Measurements from ENCODE around the gene CAPN15.

The CAPN15 gene

DNA sequence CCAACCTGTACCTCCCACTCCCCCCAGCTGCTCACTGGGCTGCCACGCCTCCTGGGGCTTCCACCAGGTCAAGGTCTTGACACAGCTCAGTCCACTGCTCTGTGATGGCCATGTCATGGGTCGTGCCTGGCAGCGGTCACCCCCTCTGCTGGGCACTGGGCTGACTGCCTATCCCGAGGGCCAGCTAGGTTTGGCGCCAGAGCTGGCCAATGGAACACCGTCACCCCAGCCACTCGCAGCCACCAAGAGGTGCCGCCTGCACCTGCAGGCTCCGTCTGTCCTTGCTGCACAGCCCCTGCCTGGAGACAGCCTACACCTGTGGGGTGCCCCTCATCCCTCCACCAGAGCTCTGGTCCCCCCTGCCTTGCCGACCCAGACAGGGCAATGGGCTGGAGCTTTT is 57.8 kb downstream of the CAPN15 start:
- TF ChIP-seq, protein P1, sequence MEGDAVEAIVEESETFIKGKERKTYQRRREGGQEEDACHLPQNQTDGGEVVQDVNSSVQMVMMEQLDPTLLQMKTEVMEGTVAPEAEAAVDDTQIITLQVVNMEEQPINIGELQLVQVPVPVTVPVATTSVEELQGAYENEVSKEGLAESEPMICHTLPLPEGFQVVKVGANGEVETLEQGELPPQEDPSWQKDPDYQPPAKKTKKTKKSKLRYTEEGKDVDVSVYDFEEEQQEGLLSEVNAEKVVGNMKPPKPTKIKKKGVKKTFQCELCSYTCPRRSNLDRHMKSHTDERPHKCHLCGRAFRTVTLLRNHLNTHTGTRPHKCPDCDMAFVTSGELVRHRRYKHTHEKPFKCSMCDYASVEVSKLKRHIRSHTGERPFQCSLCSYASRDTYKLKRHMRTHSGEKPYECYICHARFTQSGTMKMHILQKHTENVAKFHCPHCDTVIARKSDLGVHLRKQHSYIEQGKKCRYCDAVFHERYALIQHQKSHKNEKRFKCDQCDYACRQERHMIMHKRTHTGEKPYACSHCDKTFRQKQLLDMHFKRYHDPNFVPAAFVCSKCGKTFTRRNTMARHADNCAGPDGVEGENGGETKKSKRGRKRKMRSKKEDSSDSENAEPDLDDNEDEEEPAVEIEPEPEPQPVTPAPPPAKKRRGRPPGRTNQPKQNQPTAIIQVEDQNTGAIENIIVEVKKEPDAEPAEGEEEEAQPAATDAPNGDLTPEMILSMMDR (IDR thresholded peaks at IDR 0.05; ENCODE audit: extremely low read depth, insufficient read depth, missing control alignments), result no peak
- in situ Hi-C loops (cut with MboI; ENCODE audit: low pct_unique_long_range_greater_than_20kb, low sequenced_read_pairs, unreplicated experiment), result no loop called here
- DNase-seq (ENCODE audit: low spot score), result no peak

DNA sequence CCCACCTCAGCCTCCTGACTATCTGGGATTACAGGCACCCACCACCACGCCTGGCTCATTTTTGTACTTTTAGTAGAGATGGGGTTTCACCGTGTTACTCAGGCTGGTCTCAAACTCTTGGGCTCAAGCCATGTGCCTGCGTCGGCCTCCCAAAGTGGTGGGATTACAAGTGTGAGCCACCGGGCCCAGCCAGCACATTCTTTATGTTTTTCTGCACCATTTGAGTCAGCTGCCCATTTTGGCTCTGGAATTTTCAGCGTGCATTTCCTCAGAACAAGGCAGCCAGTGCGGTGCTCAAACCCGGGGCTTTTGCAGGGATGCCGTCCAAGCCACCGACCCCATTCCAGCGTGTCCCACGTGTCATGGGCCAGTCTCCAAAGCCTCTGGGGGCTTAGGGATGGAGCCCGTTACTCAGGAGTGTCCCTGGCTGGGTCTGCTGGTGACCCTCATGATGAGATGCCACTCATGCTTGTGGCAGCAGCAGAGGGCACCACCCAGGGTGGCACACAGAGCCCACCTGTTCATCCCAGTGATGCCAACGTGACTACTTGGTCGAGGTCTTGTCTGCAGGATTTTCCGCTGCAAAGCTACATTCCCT is 58.6 kb downstream of the CAPN15 start:
- TF ChIP-seq, protein P1 (IDR thresholded peaks at IDR 0.05; ENCODE audit: extremely low read depth, insufficient read depth, missing control alignments), result no peak
- in situ Hi-C loops (cut with MboI; ENCODE audit: low pct_unique_long_range_greater_than_20kb, low sequenced_read_pairs, unreplicated experiment), result no loop called here
- no peak for DNase-seq (ENCODE audit: low spot score)

DNA sequence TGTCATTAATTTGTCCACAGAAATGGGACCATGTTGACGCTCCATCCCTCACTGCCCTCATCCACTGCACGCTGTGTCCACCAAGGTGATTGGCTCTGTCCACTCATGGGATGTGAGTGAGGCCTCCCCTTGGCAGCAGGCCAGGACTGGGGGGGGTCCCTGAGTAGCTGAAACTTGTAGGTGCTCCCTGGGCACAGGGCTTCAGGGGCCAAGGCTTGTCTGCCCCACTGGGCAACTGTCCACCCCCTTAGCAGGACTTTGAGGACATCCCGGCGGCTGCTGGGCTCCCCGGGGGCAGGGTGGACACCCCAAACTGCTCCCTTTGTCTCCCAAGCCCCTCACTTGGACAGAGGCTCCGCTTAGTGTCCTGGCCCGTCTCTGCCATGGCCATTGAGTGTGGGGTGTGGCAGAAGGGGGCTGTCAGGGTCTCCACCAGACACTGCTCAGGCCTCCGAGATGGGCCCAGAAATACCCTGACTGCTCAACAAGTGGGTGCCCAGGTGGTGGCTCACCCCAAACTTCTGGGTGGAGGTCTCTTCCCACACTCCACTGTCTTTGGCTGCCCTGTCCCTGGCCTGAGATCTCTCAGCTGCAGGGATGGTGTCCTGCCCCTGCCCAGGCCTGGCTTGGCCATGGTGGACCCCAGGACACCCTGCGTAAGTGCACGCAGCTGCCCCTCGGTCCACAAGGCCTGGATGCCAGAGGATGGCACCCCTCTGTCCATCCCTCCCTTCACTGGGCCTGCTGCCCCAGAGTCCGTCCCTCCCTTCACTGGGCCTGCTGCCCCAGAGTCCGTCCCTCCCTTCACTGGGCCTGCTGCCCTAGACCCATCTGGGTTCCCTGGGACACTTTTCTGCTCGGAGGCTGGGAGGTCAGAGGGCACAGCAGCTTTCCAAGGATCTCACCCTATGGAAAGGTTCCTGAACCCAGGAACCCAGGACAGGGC is 59.4 kb downstream of the CAPN15 start:
- in situ Hi-C loops (cut with MboI; ENCODE audit: low pct_unique_long_range_greater_than_20kb, low sequenced_read_pairs, unreplicated experiment), result no loop called here
- no peak for DNase-seq (ENCODE audit: low spot score)
- TF ChIP-seq, protein P1 (IDR thresholded peaks at IDR 0.05; ENCODE audit: extremely low read depth, insufficient read depth, missing control alignments), result no peak

DNA sequence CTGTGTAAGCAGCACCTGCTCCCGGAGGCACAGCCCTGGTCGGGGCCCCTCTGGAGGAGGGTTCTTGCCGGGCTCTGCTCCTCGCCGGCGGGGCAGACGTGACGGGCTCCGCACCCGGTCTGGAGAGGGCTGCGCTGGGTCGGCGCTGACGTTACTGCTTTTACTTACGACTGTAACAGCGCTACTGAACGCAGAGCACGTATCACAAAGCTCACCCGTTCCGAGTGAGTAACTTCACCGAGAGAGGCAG is 61.1 kb downstream of the CAPN15 start:
- TF ChIP-seq, protein P1 (IDR thresholded peaks at IDR 0.05; ENCODE audit: extremely low read depth, insufficient read depth, missing control alignments), result no peak
- DNase-seq (ENCODE audit: low spot score), result no peak
- in situ Hi-C loops (cut with MboI; ENCODE audit: low pct_unique_long_range_greater_than_20kb, low sequenced_read_pairs, unreplicated experiment), result no loop called here

DNA sequence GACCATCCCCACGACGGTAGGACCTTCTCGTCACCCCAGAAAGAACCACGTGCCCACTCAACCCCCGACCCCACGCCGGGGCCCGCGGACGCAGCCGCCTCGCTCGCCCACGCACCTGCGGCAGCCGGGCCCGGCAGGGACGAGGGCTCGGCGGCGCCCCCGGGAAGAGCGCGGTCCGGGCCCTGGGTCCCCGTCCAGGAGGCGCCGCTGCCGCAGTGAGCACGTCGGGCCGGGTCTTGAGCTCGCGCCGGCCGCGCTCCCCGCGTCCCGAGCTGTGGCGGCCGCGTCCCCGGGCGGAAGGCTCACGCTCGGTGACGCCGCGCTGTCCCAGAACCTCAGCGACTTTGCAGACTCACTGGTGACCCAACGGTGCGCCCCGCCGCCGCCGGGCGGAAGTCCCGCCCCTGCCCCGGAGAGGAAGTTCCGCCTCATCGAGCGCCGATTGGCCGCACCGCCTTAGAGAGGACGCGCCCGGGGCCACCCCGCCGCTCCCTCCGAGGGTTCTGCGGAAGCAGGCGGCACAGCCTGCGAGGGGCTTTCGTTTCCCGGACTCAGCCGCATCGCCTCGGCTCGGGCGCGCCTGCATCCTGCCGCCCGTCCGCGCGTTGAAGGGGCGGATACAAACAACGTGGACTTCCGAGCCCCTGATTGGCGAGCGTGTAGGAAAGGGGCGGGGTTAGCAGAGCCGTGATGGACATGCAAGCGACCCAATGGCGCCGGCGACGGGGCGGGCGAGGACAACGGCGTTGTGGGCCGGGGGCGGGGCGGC is 61.6 kb downstream of the CAPN15 start:
- DNase-seq (ENCODE audit: low spot score), result peak; percentile 95
- TF ChIP-seq, protein P1 (IDR thresholded peaks at IDR 0.05; ENCODE audit: extremely low read depth, insufficient read depth, missing control alignments), result no peak
- in situ Hi-C loops (cut with MboI; ENCODE audit: low pct_unique_long_range_greater_than_20kb, low sequenced_read_pairs, unreplicated experiment), result no loop called here

DNA sequence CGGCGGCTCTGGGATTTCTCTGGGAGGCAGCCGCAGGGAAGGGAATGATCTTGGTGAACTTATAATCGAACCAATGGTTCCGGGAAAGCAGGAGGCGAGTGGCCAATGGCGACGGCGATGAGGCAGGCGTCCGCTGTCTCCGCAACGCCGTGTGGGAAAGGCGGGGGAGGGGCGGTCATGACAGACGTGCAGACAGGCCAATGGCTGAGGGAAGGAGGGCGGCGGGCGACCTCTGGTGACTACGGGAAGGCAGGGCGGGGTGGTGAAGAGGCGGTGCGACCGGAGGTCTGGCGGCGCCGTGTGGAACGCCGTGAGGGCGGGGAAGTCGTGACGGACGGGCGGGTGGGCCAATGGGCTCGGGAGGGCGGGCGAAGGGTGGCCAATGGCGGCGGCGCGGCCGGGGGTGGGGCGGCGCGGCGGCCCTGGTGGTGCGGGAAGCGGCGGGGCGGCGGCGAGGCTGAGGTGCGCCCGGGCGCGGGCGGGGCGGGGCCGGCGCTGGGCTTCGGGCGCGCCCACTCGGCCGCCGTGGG is 62.2 kb downstream of the CAPN15 start, which contains the start of gene RAB40C:
TSS of gene RAB40C (plus strand) at position 409 of the 530 bp plus-strand sequence. CDS start 226 bp downstream, outside the sequence.
- in situ Hi-C loops (cut with MboI; ENCODE audit: low pct_unique_long_range_greater_than_20kb, low sequenced_read_pairs, unreplicated experiment), result no loop called here

More for the DNA sequence above, 62.2 kb downstream of the CAPN15 start, which contains the start of gene RAB40C:
- TF ChIP-seq, protein P1 (IDR thresholded peaks at IDR 0.05; ENCODE audit: extremely low read depth, insufficient read depth, missing control alignments), result peak; percentile 18
- DNase-seq (ENCODE audit: low spot score), result peak; percentile 100

Measured in GM13977 (cell line).